Mononuclear cell (primary cell): Measurements from ENCODE around the gene MYL7. TPM values are rescaled to one million over a fixed set of nuclear protein-coding genes. Genes with fewer than 3 reads are reported as not detected.
"Not testable (repeated sequence)": the region's sequence is repeated elsewhere in the genome, so short reads cannot be mapped to it uniquely, and the experiment has no call there.

Experiments
- H3K27me3 ChIP-seq: 2 replicates; pipeline ENCODE4 v1.6.0; 2011; ENCODE audit warnings: low read length, control low read depth; ENCODE audit not compliant: insufficient read depth
- H3K4me1 ChIP-seq: 2 replicates; pipeline ENCODE4 v1.5.1; 2011; ENCODE audit warnings: mild to moderate bottlenecking, low read length, control low read depth; ENCODE audit not compliant: insufficient read depth
- H3K4me3 ChIP-seq: 2 replicates; pipeline ENCODE4 v1.5.1; 2011; ENCODE audit warnings: mild to moderate bottlenecking, low read length, moderate library complexity
- H3K9me3 ChIP-seq: 2 replicates; pipeline ENCODE4 v1.5.1; 2011; ENCODE audit warnings: low read depth, mild to moderate bottlenecking, control low read depth, low read length
- total RNA-seq: library from RNA; depleted of rRNA; stranded (reverse); fragments of >200 nt; gene quantifications from one replicate; pipeline ENCODE4 v1.2.3, GENCODE V29; 2012

The MYL7 gene
- total RNA-seq, 1 donor: not detected

GRCh38 chr7:44176486-44176885 is 35.4 kb upstream of the MYL7 start:
- no peaks in the 10 kb centered on the region for H3K27me3 ChIP-seq
- no peaks in the 10 kb centered on the region for H3K9me3 ChIP-seq
- no peak overlapping the region for H3K4me3 ChIP-seq
- no peaks in the 10 kb centered on the region for H3K4me1 ChIP-seq

GRCh38 chr7:44175730-44176129 is 34.6 kb upstream of the MYL7 start:
- H3K4me1 ChIP-seq: no peaks in the 10 kb centered on the region
- H3K4me3 ChIP-seq: no peak overlapping the region
- no peaks in the 10 kb centered on the region for H3K27me3 ChIP-seq
- H3K9me3 ChIP-seq: no peaks in the 10 kb centered on the region

DNA sequence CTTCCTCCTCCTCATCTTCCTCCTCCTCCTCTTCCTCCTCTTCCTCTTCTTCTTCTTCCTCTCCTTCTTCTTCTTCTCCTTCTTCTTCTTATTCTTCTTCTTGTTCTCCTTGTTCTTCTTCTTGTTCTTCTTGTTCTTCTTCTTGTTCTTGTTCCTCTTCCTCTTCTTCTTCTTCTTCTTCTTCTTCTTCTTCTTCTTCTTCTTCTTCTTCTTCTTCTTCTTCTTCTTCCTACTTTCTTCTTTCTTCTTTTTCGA is 33.5 kb upstream of the MYL7 start:
- H3K4me1 ChIP-seq, H3K9me3 ChIP-seq, H3K4me3 ChIP-seq, H3K27me3 ChIP-seq: not testable (repeated sequence)

DNA sequence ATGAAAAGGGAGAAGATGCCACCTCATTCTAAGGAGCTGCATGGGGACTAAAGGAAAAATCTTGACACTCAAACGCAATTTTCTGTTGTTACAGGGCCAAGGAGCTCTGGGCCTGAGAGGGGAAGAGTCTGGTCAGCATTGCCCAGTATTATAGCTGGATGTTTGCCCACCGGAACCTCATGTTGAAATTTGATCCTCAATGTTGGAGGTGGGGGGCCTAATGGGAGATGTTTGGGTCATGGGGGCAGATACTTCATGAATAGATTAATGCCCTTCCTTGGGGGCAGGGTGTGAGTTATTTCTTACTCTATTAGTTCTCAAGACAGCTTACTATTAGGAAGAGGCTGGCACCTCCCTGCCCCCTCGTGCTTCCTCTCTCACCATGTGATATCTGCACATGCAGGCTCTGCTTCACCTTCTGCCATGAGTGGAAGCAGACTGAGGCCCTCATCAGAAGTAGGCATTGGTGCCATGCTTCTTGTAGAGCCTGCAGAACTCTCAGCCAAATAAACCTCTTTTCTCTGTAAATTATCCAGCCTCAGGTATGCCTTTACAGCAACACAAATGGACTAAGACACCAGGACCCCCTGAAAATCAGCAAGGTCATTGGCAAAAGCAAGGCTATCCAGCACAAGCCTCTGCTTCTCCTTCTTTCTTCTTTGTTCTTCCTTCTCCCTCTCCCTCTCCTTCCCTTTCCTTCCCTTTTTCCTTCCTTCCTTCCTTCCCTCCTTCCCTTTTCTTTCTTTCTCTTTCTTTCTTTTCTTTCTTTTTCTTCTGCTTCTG is 33.0 kb upstream of the MYL7 start:
- Histone ChIP-seq H3K4me1 (no peaks in the 10 kb centered on the region), H3K27me3 (no peaks in the 10 kb centered on the region), H3K9me3 (no peaks in the 10 kb centered on the region), H3K4me3 (no peak overlapping the region)

DNA sequence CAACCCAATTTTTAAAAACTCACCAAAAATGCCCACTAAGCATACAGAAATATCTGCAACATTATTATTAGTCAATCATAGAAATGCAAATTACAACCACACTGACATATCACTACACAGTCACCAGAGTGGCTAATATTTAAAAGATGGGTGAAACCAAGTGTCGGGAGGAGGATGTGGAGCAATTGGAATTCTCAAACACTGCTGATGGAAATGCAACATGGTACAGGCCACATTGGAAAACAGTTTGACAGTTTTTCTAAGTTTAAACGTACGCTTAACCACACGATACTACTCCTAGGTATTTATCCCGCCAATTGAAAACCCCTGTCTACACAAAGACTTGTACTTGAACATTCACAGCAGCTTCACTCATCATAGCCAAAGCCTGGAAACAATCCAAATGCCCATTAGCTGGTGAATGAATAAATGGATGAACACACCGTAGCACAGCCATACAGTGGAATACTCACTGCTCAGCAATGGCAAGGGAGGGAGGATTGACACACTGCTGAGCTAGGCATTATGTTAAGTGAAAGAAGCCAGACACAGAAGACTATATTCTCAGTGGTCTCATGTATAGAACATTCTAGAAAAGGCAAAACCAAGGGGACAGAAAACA is 31.8 kb upstream of the MYL7 start:
- no peaks in the 10 kb centered on the region for H3K4me1 ChIP-seq
- no peaks in the 10 kb centered on the region for H3K27me3 ChIP-seq
- H3K4me3 ChIP-seq: no peak overlapping the region
- H3K9me3 ChIP-seq: no peaks in the 10 kb centered on the region

GRCh38 chr7:44172352-44172751 is 31.2 kb upstream of the MYL7 start:
- H3K27me3 ChIP-seq: no peaks in the 10 kb centered on the region
- no peaks in the 10 kb centered on the region for H3K9me3 ChIP-seq
- no peaks in the 10 kb centered on the region for H3K4me1 ChIP-seq
- no peak overlapping the region for H3K4me3 ChIP-seq

DNA sequence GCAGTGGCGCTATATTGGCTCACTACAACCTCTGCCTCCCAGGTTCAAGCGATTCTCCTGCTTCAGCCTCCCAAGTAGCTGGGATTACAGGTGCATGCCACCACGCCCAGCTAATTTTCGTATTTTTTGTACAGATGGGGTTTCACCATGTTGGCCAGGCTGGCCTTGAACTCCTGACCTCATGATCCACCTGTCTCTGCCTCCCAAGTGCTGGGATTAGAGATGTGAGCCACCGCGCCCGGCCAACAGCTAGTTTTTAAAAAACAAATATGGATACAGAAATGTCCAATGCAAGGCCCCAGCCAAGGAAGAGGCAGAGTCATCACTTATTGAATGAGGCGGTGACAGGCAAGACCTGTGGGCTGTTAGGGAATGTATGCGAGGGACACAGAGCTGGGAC is 30.8 kb upstream of the MYL7 start:
- H3K27me3 ChIP-seq, H3K9me3 ChIP-seq, H3K4me3 ChIP-seq, H3K4me1 ChIP-seq: not testable (repeated sequence)

GRCh38 chr7:44167920-44168319 is 26.8 kb upstream of the MYL7 start:
- Histone ChIP-seq H3K4me3 (no peak overlapping the region), H3K9me3 (no peaks in the 10 kb centered on the region), H3K4me1 (no peaks in the 10 kb centered on the region), H3K27me3 (no peaks in the 10 kb centered on the region)

- no peaks in the 10 kb centered on the region for H3K27me3 ChIP-seq
- no peaks in the 10 kb centered on the region for H3K9me3 ChIP-seq
- no peaks in the 10 kb centered on the region for H3K4me1 ChIP-seq
- no peak overlapping the region for H3K4me3 ChIP-seq
Observed at GRCh38 chr7:44163591-44163990, 22.5 kb upstream of the MYL7 start.

DNA sequence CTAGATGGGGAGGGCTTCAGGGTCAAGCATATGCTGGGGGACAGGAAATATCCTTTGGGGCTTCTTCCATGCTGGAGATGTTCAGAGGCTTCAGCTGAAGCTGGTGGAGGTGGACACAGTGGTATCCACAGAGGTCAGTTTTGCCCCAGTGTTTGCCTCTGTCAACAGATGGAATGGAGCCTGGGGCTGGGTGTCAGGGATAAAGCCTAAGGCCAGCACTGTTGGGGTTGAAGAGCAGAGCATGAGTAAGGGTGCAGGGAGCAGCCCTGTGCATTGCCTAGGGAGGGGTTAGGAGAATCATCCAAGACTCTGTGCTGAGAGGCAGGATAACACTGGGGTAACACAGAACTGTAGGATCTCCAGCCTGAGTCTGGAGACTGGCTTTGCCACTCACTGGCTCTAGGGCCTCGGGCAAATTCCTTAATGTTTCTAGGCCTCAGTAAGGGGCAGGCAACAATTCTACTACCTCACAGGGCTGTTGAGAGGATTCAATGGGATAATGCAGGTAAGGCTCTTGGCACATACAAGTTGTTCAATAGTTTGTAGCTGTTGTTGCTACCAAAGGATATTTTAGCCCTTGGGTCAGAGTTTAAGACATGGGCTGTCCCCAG is 21.8 kb upstream of the MYL7 start:
- no peaks in the 10 kb centered on the region for H3K9me3 ChIP-seq
- H3K4me3 ChIP-seq: no peak overlapping the region
- no peaks in the 10 kb centered on the region for H3K27me3 ChIP-seq
- no peaks in the 10 kb centered on the region for H3K4me1 ChIP-seq

GRCh38 chr7:44162179-44162578 is 21.0 kb upstream of the MYL7 start:
- Histone ChIP-seq H3K9me3 (no peaks in the 10 kb centered on the region), H3K4me1 (no peaks in the 10 kb centered on the region)

DNA sequence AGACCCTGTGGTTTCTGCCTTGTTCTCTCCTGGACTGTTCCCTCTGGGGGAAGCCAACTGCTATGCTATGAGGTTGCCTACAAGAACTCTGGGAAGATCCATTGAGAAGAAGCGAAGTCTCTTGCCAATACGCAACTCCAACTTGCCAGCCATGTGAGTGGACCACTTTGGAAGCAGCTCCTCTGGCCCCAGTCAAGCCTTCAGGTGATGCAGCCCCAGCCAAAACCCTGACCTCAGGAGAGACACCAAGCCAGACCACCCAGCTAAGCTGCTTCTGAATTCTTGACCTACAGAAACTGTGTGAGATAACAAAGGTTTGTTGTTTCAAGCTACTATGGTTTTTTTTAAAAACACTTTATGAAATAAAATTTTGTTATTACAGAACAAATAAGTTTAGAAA is 20.2 kb upstream of the MYL7 start:
- Histone ChIP-seq H3K27me3 (no peaks in the 10 kb centered on the region), H3K9me3 (no peaks in the 10 kb centered on the region), H3K4me3 (no peak overlapping the region), H3K4me1 (no peaks in the 10 kb centered on the region)

More at GRCh38 chr7:44162179-44162578, 21.0 kb upstream of the MYL7 start:
- Histone ChIP-seq H3K4me3 (no peak overlapping the region), H3K27me3 (no peaks in the 10 kb centered on the region)

DNA sequence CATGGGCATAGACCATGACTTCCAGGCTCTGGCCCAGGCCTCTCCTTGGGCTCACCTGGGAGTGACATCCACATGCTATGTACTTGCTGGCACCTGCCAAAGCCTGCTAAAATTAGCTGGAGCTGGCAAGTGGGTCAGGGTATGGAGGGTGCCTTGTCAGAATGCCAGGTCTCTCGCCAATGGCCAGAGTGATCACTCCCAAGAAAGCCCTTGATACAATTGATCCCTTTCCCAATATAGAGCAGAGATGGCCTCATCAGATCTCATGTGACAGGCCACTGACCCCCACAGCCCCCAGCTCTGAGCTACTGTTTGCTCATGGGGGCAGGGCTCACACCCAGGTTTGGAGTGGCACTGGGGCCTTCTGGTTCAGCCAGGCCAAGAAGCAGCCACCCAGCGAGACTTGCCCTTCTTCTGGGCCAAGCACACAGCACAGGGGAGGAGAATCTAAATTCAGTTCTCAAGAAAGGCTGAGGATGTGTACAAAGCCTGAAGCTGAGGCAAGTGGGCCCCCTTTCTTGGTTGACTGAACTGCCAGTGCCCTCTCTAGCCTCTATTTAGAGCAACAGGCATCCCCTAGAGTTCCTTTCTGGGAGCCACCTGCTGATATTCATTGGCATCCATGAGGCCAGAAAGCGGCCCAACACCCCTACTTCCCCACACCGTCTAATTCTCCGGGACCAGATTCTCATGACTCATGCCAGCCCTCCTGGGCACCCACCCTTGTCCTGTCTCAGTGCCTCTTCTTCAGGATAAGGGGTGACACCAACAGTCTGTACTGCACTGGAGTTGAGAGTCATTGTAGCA is 18.9 kb upstream of the MYL7 start:
- H3K9me3 ChIP-seq: no peaks in the 10 kb centered on the region
- H3K27me3 ChIP-seq: no peaks in the 10 kb centered on the region

GRCh38 chr7:44158873-44159631 is 17.9 kb upstream of the MYL7 start:
- H3K27me3 ChIP-seq: no peaks in the 10 kb centered on the region
- H3K4me3 ChIP-seq: no peak overlapping the region
- H3K9me3 ChIP-seq: no peaks in the 10 kb centered on the region
- no peaks in the 10 kb centered on the region for H3K4me1 ChIP-seq

More for the DNA sequence above, 18.9 kb upstream of the MYL7 start:
- Histone ChIP-seq H3K4me3 (no peak overlapping the region), H3K4me1 (no peaks in the 10 kb centered on the region)
